HepG2 (cell line): ENCODE data around the gene PRMT7. TPM values are rescaled to one million over a fixed set of nuclear protein-coding genes. Genes with fewer than 3 reads are reported as not detected.
A peak's percentile ranks its signal among the peaks of the same experiment; 100 is the strongest.

Experiments
- ATF7-NPFF ChIP-seq: sonication (generic); formaldehyde crosslinking; IDR thresholded peaks from 2 replicates; pipeline ENCODE4 v1.8.1; 2023; ENCODE audit warnings: mild to moderate bottlenecking, low read depth, missing genetic modification reagents, moderate library complexity
- BCL6 ChIP-seq: IDR thresholded peaks from 2 replicates; pipeline ENCODE4 v1.6.1; 2016; ENCODE audit warnings: missing genetic modification reagents, missing compliant biosample characterization
- CCAR2 ChIP-seq: fragments of 200-400 bp; formaldehyde crosslinking; optimal IDR thresholded peaks from 2 replicates; pipeline ENCODE3; 2018; ENCODE audit warnings: low read depth, mild to moderate bottlenecking, low read length, moderate library complexity
- E2F1 ChIP-seq: sonication (generic); formaldehyde crosslinking; IDR thresholded peaks from 2 replicates; pipeline ENCODE4 v1.5.0; 2020; ENCODE audit warnings: missing genetic modification reagents
- HOXD1 ChIP-seq: sonication (generic); formaldehyde crosslinking; IDR thresholded peaks from 2 replicates; pipeline ENCODE4 v1.5.0; 2020; ENCODE audit warnings: missing genetic modification reagents
- IRF1 ChIP-seq: sonication (generic); formaldehyde crosslinking; IDR thresholded peaks from 2 replicates; pipeline ENCODE4 v1.4.0; 2020; ENCODE audit warnings: low read depth, mild to moderate bottlenecking, missing genetic modification reagents
- KLF15 ChIP-seq: sonication (generic); formaldehyde crosslinking; IDR thresholded peaks from 2 replicates; pipeline ENCODE4 v1.8.1; 2023; ENCODE audit warnings: borderline replicate concordance, mild to moderate bottlenecking, inconsistent platforms, missing genetic modification reagents, mixed read lengths
- MEF2D ChIP-seq: sonication (generic); formaldehyde crosslinking; IDR thresholded peaks from 2 replicates; pipeline ENCODE4 v1.5.1; 2020; ENCODE audit warnings: mild to moderate bottlenecking, missing genetic modification reagents
- MIXL1 ChIP-seq: IDR thresholded peaks from 2 replicates; pipeline ENCODE4 v1.6.1; 2016
- MTA3 ChIP-seq: sonication (generic); formaldehyde crosslinking; IDR thresholded peaks from 2 replicates; pipeline ENCODE4 v1.4.0; 2020; ENCODE audit warnings: missing genetic modification reagents
- NBN ChIP-seq: fragments of 450-650 bp; conservative IDR thresholded peaks from 2 replicates; pipeline ENCODE4 v1.6.1; 2017
- NFYB ChIP-seq: sonication (generic); formaldehyde crosslinking; IDR thresholded peaks from 2 replicates; pipeline ENCODE4 v1.4.0; 2020; ENCODE audit warnings: missing genetic modification reagents
- REPIN1 ChIP-seq: sonication (generic); formaldehyde crosslinking; IDR thresholded peaks from 2 replicates; pipeline ENCODE4 v1.8.0; 2022; ENCODE audit warnings: missing genetic modification reagents, low read depth, mild to moderate bottlenecking, borderline replicate concordance
- REST ChIP-seq, 2 experiments: IDR thresholded peaks; 2 replicates each; pipeline ENCODE4 v1.6.1; 2011 to 2012; ENCODE audit warnings: low read length in 2 of 2, borderline replicate concordance in 1 of 2, low read depth in 1 of 2, mild to moderate bottlenecking in 1 of 2, moderate library complexity in 1 of 2
- SAP130 ChIP-seq: IDR thresholded peaks from 2 replicates; pipeline ENCODE4 v1.6.1; 2016; ENCODE audit warnings: low read depth
- SMAD1 ChIP-seq: sonication (generic); formaldehyde crosslinking; IDR thresholded peaks from 2 replicates; pipeline ENCODE4 v1.4.0; 2020; ENCODE audit warnings: missing genetic modification reagents, low read depth, mild to moderate bottlenecking, borderline replicate concordance
- TCF7 ChIP-seq: sonication (generic); IDR thresholded peaks from 2 replicates; pipeline ENCODE4 v1.6.1; 2016; ENCODE audit warnings: antibody characterized with exemption, low read depth
- TEAD3 ChIP-seq: optimal IDR thresholded peaks from 2 replicates; pipeline ENCODE3; 2016; ENCODE audit warnings: borderline replicate concordance
- TEF ChIP-seq: sonication (generic); formaldehyde crosslinking; IDR thresholded peaks from 2 replicates; pipeline ENCODE4 v1.5.0; 2020; ENCODE audit warnings: missing genetic modification reagents
- ZEB1 ChIP-seq: IDR thresholded peaks from 2 replicates; pipeline ENCODE4 v1.6.1; 2012; ENCODE audit warnings: mild to moderate bottlenecking, low read depth, inconsistent platforms; ENCODE audit not compliant: insufficient replicate concordance
- ZMAT3 ChIP-seq: sonication (generic); formaldehyde crosslinking; conservative IDR thresholded peaks from 2 replicates; pipeline ENCODE4 v1.7.0; 2021; ENCODE audit warnings: missing genetic modification reagents
- ZNF7 ChIP-seq: IDR thresholded peaks from 2 replicates; pipeline ENCODE4 v1.6.1; 2016; ENCODE audit warnings: missing biosample characterization, missing genetic modification reagents
- ZNF747 ChIP-seq: sonication (generic); formaldehyde crosslinking; IDR thresholded peaks from 2 replicates; pipeline ENCODE4 v1.8.1; 2023; ENCODE audit warnings: missing genetic modification reagents, mild to moderate bottlenecking, borderline replicate concordance
- ZSCAN9 ChIP-seq: IDR thresholded peaks from 2 replicates; pipeline ENCODE4 v1.6.1; 2016; ENCODE audit warnings: borderline replicate concordance
- polyA plus RNA-seq, 8 experiments: library from polyadenylated mRNA; depleted of rRNA in 3 of 8; stranded (reverse) in 7 of 8; unstranded in 1 of 8; fragments of >200 nt; fragmentation: Illumina TruSeq in 4 of 8; extraction: Trizol in 4 of 8; gene quantifications; 2 replicates each; pipeline versions ENCODE4 v1.2.1 to v1.2.3, GENCODE V29; 2011 to 2016; ENCODE audit warnings: low read depth in 4 of 8, missing spikeins in 1 of 8, mixed read lengths in 1 of 8; ENCODE audit not compliant: insufficient read depth in 1 of 8
- total RNA-seq, 5 experiments: library from RNA; depleted of rRNA; stranded (reverse); fragments of >200 nt; fragmentation: Illumina TruSeq; extraction: Trizol; gene quantifications; 2 replicates each; pipeline ENCODE4 v1.2.3, GENCODE V29; 2016; ENCODE audit warnings: low read depth in 1 of 5

The PRMT7 gene
- total and polyA plus RNA-seq, 2 of the 13 experiments (the other 11 are each of a cell fraction or from before 2014, with no cell fraction given) = 47.5 to 55.0 TPM

GRCh38 chr16:68265078-68265920 is 45.5 kb upstream of the PRMT7 start (continued):
- TF ChIP-seq CCAR2 = no peak
- no peak for TF ChIP-seq HOXD1
- TF ChIP-seq NFYB (CRISPR knock-in tag) = peak; percentile 13; the same call in 1 of the 2 replicates
- TF ChIP-seq ZNF747 (CRISPR knock-in tag) = no peak
- no peak; the same call in 1 of the 2 replicates for TF ChIP-seq KLF15 (CRISPR knock-in tag)
- peak; percentile 40; the same call in 1 of the 2 replicates for TF ChIP-seq ZNF7 (CRISPR knock-in tag)
- peak; percentile 94 for TF ChIP-seq BCL6 (CRISPR knock-in tag)
- TF ChIP-seq ATF7-NPFF (CRISPR knock-in tag) = 0 out of 2 replicates have a peak, but pooled peaks have one; percentile 44
- TF ChIP-seq ZEB1 = peak; percentile 40
- peak in 1 of 2 experiments; percentile 45; a peak in 2 of 4 replicates for TF ChIP-seq REST (IDR thresholded peaks at IDR 0.05; ENCODE audit: borderline replicate concordance in 1 of 2, low read depth in 1 of 2, low read length in 2 of 2)
- TF ChIP-seq ZSCAN9 (CRISPR knock-in tag) = 0 out of 2 replicates have a peak, but pooled peaks have one; percentile 68
- TF ChIP-seq MTA3 (CRISPR knock-in tag) = no peak
- peak; percentile 28; the same call in 1 of the 2 replicates for TF ChIP-seq ZMAT3
- TF ChIP-seq E2F1 (CRISPR knock-in tag) = no peak
- no peak for TF ChIP-seq IRF1 (CRISPR knock-in tag)
- TF ChIP-seq SAP130 (CRISPR knock-in tag) = peak; percentile 97
- TF ChIP-seq NBN = no peak
- TF ChIP-seq REPIN1 (CRISPR knock-in tag) = no peak
- TF ChIP-seq TEF (CRISPR knock-in tag) = peak; percentile 95
- peak; percentile 82; the same call in 1 of the 2 replicates for TF ChIP-seq MIXL1 (CRISPR knock-in tag)
- TF ChIP-seq TCF7 = peak; percentile 74
- peak; percentile 99 for TF ChIP-seq TEAD3
- no peak for TF ChIP-seq SMAD1 (CRISPR knock-in tag)
- TF ChIP-seq MEF2D (CRISPR knock-in tag) = peak; percentile 98
